H1 (cell line): ENCODE measurements around the gene NUMB. TPM values are rescaled to one million over a fixed set of nuclear protein-coding genes. Genes with fewer than 3 reads are reported as not detected.

Experiments used
- JUND ChIP-seq: IDR thresholded peaks from 2 replicates; pipeline ENCODE4 v1.6.1; 2011; ENCODE audit warnings: mild to moderate bottlenecking, improper control_type of control experiment, low read length
- SAP30 ChIP-seq: fragments of 300-600 bp; sonication (generic); IDR thresholded peaks from 2 replicates; pipeline ENCODE4 v1.7.1; 2012; ENCODE audit warnings: low read length, moderate library complexity, mild to moderate bottlenecking, inconsistent platforms; ENCODE audit not compliant: insufficient read depth, insufficient replicate concordance
- ZNF274 ChIP-seq: IDR thresholded peaks from 2 replicates; pipeline ENCODE4 v1.7.0; 2012; ENCODE audit warnings: low read length, borderline replicate concordance; ENCODE audit errors: extremely low read depth
- polyA plus RNA-seq, 7 experiments: library from polyadenylated mRNA; depleted of rRNA in 3 of 7; stranded (reverse) in 5 of 7; unstranded in 2 of 7; fragments of >200 nt in 5 of 7; fragments of 200-250 nt in 2 of 7; gene quantifications; 1 replicate in 5 of 7; 2 replicates in 1 of 7; 4 replicates in 1 of 7; pipeline versions ENCODE4 v1.2.1 to v1.2.3, GENCODE V29; 2011 to 2013; ENCODE audit warnings: missing spikeins in 2 of 7, mixed read lengths in 2 of 7
- total RNA-seq: library from RNA; stranded (reverse); fragmentation: NEBNext Ultra II Directional; extraction: Animal tissue kit (Norgen Biotek cat#: 25700); gene quantifications from 2 replicates; pipeline ENCODE4 v1.2.1, GENCODE V29; 2021
- TF ChIP-seq, protein P1 (sequence below): fragments of 300-600 bp; sonication (generic); IDR thresholded peaks from 2 replicates; pipeline ENCODE4 v1.7.1; 2012; ENCODE audit warnings: low read length, moderate library complexity, mild to moderate bottlenecking, inconsistent platforms; ENCODE audit not compliant: insufficient replicate concordance

Gene NUMB
- total and polyA plus RNA-seq, 2 of the 8 experiments (the other 6 are each of a cell fraction or from before 2014, with no cell fraction given), result 54.3 to 78.1 TPM

DNA sequence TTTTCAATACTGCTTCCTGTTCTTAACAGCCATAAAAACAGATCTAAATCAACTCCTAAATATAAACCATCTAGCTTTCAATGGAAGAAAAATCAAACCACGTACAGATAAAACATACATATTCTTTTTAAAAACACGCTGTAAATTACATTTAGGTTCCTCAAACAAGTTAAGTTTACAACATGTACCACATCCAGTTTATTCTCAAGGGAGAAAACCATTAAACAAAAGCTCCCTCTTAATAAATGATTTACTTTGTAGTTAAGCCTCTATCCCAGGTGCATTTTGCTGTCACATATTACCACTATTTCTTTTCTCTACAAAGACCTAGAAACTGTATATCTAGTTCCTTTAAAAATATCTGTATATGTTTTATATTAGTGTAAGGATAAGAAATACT lies 3.1 kb downstream of the NUMB start (continued):
- TF ChIP-seq, protein P1, sequence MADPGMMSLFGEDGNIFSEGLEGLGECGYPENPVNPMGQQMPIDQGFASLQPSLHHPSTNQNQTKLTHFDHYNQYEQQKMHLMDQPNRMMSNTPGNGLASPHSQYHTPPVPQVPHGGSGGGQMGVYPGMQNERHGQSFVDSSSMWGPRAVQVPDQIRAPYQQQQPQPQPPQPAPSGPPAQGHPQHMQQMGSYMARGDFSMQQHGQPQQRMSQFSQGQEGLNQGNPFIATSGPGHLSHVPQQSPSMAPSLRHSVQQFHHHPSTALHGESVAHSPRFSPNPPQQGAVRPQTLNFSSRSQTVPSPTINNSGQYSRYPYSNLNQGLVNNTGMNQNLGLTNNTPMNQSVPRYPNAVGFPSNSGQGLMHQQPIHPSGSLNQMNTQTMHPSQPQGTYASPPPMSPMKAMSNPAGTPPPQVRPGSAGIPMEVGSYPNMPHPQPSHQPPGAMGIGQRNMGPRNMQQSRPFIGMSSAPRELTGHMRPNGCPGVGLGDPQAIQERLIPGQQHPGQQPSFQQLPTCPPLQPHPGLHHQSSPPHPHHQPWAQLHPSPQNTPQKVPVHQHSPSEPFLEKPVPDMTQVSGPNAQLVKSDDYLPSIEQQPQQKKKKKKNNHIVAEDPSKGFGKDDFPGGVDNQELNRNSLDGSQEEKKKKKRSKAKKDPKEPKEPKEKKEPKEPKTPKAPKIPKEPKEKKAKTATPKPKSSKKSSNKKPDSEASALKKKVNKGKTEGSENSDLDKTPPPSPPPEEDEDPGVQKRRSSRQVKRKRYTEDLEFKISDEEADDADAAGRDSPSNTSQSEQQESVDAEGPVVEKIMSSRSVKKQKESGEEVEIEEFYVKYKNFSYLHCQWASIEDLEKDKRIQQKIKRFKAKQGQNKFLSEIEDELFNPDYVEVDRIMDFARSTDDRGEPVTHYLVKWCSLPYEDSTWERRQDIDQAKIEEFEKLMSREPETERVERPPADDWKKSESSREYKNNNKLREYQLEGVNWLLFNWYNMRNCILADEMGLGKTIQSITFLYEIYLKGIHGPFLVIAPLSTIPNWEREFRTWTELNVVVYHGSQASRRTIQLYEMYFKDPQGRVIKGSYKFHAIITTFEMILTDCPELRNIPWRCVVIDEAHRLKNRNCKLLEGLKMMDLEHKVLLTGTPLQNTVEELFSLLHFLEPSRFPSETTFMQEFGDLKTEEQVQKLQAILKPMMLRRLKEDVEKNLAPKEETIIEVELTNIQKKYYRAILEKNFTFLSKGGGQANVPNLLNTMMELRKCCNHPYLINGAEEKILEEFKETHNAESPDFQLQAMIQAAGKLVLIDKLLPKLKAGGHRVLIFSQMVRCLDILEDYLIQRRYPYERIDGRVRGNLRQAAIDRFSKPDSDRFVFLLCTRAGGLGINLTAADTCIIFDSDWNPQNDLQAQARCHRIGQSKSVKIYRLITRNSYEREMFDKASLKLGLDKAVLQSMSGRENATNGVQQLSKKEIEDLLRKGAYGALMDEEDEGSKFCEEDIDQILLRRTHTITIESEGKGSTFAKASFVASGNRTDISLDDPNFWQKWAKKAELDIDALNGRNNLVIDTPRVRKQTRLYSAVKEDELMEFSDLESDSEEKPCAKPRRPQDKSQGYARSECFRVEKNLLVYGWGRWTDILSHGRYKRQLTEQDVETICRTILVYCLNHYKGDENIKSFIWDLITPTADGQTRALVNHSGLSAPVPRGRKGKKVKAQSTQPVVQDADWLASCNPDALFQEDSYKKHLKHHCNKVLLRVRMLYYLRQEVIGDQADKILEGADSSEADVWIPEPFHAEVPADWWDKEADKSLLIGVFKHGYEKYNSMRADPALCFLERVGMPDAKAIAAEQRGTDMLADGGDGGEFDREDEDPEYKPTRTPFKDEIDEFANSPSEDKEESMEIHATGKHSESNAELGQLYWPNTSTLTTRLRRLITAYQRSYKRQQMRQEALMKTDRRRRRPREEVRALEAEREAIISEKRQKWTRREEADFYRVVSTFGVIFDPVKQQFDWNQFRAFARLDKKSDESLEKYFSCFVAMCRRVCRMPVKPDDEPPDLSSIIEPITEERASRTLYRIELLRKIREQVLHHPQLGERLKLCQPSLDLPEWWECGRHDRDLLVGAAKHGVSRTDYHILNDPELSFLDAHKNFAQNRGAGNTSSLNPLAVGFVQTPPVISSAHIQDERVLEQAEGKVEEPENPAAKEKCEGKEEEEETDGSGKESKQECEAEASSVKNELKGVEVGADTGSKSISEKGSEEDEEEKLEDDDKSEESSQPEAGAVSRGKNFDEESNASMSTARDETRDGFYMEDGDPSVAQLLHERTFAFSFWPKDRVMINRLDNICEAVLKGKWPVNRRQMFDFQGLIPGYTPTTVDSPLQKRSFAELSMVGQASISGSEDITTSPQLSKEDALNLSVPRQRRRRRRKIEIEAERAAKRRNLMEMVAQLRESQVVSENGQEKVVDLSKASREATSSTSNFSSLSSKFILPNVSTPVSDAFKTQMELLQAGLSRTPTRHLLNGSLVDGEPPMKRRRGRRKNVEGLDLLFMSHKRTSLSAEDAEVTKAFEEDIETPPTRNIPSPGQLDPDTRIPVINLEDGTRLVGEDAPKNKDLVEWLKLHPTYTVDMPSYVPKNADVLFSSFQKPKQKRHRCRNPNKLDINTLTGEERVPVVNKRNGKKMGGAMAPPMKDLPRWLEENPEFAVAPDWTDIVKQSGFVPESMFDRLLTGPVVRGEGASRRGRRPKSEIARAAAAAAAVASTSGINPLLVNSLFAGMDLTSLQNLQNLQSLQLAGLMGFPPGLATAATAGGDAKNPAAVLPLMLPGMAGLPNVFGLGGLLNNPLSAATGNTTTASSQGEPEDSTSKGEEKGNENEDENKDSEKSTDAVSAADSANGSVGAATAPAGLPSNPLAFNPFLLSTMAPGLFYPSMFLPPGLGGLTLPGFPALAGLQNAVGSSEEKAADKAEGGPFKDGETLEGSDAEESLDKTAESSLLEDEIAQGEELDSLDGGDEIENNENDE, result no peak
- no peak for TF ChIP-seq ZNF274
- TF ChIP-seq SAP30, result no peak
- no peak for TF ChIP-seq JUND
